IMR-90 (cell line): ENCODE data around the gene TBC1D22A. TPM values are rescaled to one million over a fixed set of nuclear protein-coding genes. Genes with fewer than 3 reads are reported as not detected.

Experiments used
- ATAC-seq: fragments of 200-7000 bp; cut with Tn5 transposase; 2 replicates; pipeline ENCODE4 v1.9.1; 2020; ENCODE audit warnings: low read depth, mild to moderate bottlenecking, moderate library complexity
- BruUV-seq: library from RNA; stranded (reverse); fragments of 400-500 nt; replicated peaks from 2 replicates; lab custom pipeline; 2021; lab: Mats Ljungman, UMichigan
- CTCF ChIA-PET: fragments of 300-600 bp; formaldehyde crosslinking; extraction: SDS; loops from one replicate; lab custom pipeline; 2021; ENCODE audit warnings: antibody characterized with exemption; lab: Yijun Ruan, JAX
- POLR2A ChIA-PET: fragments of 300-600 bp; sonication (Branson Sonifier 250); formaldehyde crosslinking; loops from one replicate; lab custom pipeline; 2022; ENCODE audit warnings: antibody characterized with exemption; ENCODE audit not compliant: unreplicated experiment; lab: Charles Lee
- DNase-seq: peaks from one replicate; pipeline ENCODE4 v3.0.0; 2013
- H2AFZ ChIP-seq: replicated peaks from 2 replicates; pipeline ENCODE3; 2013; ENCODE audit warnings: low read length, mild to moderate bottlenecking; ENCODE audit not compliant: poor library complexity
- H2AK5ac ChIP-seq: 2 replicates; pipeline ENCODE4 v1.6.1; 2013; ENCODE audit warnings: low read depth, low read length, inconsistent platforms
- H2AK9ac ChIP-seq: replicated peaks from 2 replicates; pipeline ENCODE3; 2013; ENCODE audit warnings: mild to moderate bottlenecking, low read depth, low read length, moderate library complexity; ENCODE audit not compliant: poor library complexity
- H2BK120ac ChIP-seq: 2 replicates; pipeline ENCODE4 v1.6.1; 2013; ENCODE audit warnings: low read depth, low read length, inconsistent platforms
- H2BK15ac ChIP-seq: 3 replicates; pipeline ENCODE4 v1.6.1; 2013; ENCODE audit warnings: low read depth, low read length, inconsistent platforms
- H2BK20ac ChIP-seq: 2 replicates; pipeline ENCODE4 v1.6.1; 2013; ENCODE audit warnings: low read depth, mild to moderate bottlenecking, inconsistent platforms, low read length, moderate library complexity
- H2BK5ac ChIP-seq: 2 replicates; pipeline ENCODE4 v1.6.1; 2013; ENCODE audit warnings: mild to moderate bottlenecking, low read depth, low read length, inconsistent platforms; ENCODE audit not compliant: poor library complexity, severe bottlenecking
- H3K14ac ChIP-seq: replicated peaks from 2 replicates; pipeline ENCODE4 v1.6.1; 2013; ENCODE audit warnings: low read depth, low read length, inconsistent platforms
- H3K18ac ChIP-seq: 2 replicates; pipeline ENCODE4 v1.6.1; 2013; ENCODE audit warnings: low read depth, low read length, control low read depth
- H3K23ac ChIP-seq: 2 replicates; pipeline ENCODE4 v1.6.1; 2013; ENCODE audit warnings: low read depth, low read length, inconsistent platforms
- H3K27ac ChIP-seq: 2 replicates; pipeline ENCODE4 v1.5.1; 2013; ENCODE audit warnings: mild to moderate bottlenecking, control low read depth, low read length; ENCODE audit not compliant: insufficient read depth
- H3K27me3 ChIP-seq: 2 replicates; pipeline ENCODE4 v1.6.1; 2013; ENCODE audit warnings: low read length; ENCODE audit not compliant: control insufficient read depth, insufficient read depth
- H3K36me3 ChIP-seq: 2 replicates; pipeline ENCODE4 v1.6.1; 2013; ENCODE audit warnings: low read length, mixed read lengths; ENCODE audit not compliant: control insufficient read depth, insufficient read depth
- H3K4ac ChIP-seq: 2 replicates; pipeline ENCODE4 v1.6.1; 2013; ENCODE audit warnings: low read depth, low read length, inconsistent platforms
- H3K4me1 ChIP-seq: 2 replicates; pipeline ENCODE4 v1.6.1; 2013; ENCODE audit warnings: low read length, mixed read lengths; ENCODE audit not compliant: control insufficient read depth, insufficient read depth
- H3K4me2 ChIP-seq: 2 replicates; pipeline ENCODE4 v1.6.1; 2013; ENCODE audit warnings: low read depth, mild to moderate bottlenecking, control low read depth, low read length, moderate library complexity
- H3K4me3 ChIP-seq: 2 replicates; pipeline ENCODE4 v1.5.1; 2013; ENCODE audit warnings: low read depth, mild to moderate bottlenecking, control low read depth, low read length, moderate library complexity; ENCODE audit not compliant: insufficient read depth
- H3K56ac ChIP-seq: 2 replicates; pipeline ENCODE4 v1.6.1; 2013; ENCODE audit warnings: low read length, inconsistent platforms; ENCODE audit not compliant: insufficient read depth; ENCODE audit errors: extremely low read depth
- H3K79me1 ChIP-seq, 2 experiments: 2 replicates each; pipeline ENCODE4 v1.6.1; 2013; ENCODE audit warnings: low read length in 2 of 2, inconsistent platforms in 1 of 2, low read depth in 1 of 2
- H3K9ac ChIP-seq: 2 replicates; pipeline ENCODE4 v1.6.1; 2013; ENCODE audit warnings: low read depth, low read length, control low read depth
- H3K9me1 ChIP-seq: 2 replicates; pipeline ENCODE4 v1.6.1; 2013; ENCODE audit warnings: low read length, inconsistent platforms; ENCODE audit not compliant: insufficient read depth
- H3K9me3 ChIP-seq: 2 replicates; pipeline ENCODE4 v1.6.1; 2013; ENCODE audit warnings: low read length; ENCODE audit not compliant: control insufficient read depth, insufficient read depth
- H4K20me1 ChIP-seq: 2 replicates; pipeline ENCODE4 v1.6.1; 2013; ENCODE audit warnings: low read length, inconsistent platforms; ENCODE audit not compliant: insufficient read depth
- H4K5ac ChIP-seq: 2 replicates; pipeline ENCODE4 v1.6.1; 2013; ENCODE audit warnings: mild to moderate bottlenecking, low read depth, low read length, control low read depth
- H4K8ac ChIP-seq, 2 experiments: 2 replicates each; pipeline ENCODE4 v1.6.1; 2013; ENCODE audit warnings: low read depth in 2 of 2, low read length in 2 of 2, control low read depth in 1 of 2, inconsistent platforms in 1 of 2
- H4K91ac ChIP-seq: 2 replicates; pipeline ENCODE4 v1.6.1; 2013; ENCODE audit warnings: low read depth, low read length, inconsistent platforms; ENCODE audit not compliant: insufficient read depth
- BHLHE40 ChIP-seq: fragments of 150-350 bp; IDR thresholded peaks from 2 replicates; pipeline ENCODE4 v1.6.1; 2016; ENCODE audit warnings: mild to moderate bottlenecking, low read depth, low read length
- CEBPB ChIP-seq: IDR thresholded peaks from 2 replicates; pipeline ENCODE4 v1.6.1; 2012; ENCODE audit warnings: low read depth, low read length, improper control_type of control experiment
- CHD1 ChIP-seq: IDR thresholded peaks from 2 replicates; pipeline ENCODE4 v1.6.1; 2012; ENCODE audit warnings: low read depth, low read length, improper control_type of control experiment
- CTCF ChIP-seq: conservative IDR thresholded peaks from 2 replicates; pipeline ENCODE4 v1.5.1; 2012; ENCODE audit warnings: mild to moderate bottlenecking, low read depth, low read length, improper control_type of control experiment
- FOS ChIP-seq: fragments of 150-350 bp; IDR thresholded peaks from 2 replicates; pipeline ENCODE4 v1.6.1; 2016; ENCODE audit warnings: low read depth, low read length
- MAFK ChIP-seq: IDR thresholded peaks from 2 replicates; pipeline ENCODE4 v1.6.1; 2012; ENCODE audit warnings: low read depth, low read length, improper control_type of control experiment
- MAZ ChIP-seq: IDR thresholded peaks from 2 replicates; pipeline ENCODE4 v1.6.1; 2012; ENCODE audit warnings: low read depth, mild to moderate bottlenecking, low read length, improper control_type of control experiment, moderate library complexity, borderline replicate concordance
- MXI1 ChIP-seq: IDR thresholded peaks from 2 replicates; pipeline ENCODE4 v1.6.1; 2012; ENCODE audit warnings: low read depth, mild to moderate bottlenecking, low read length, moderate library complexity, borderline replicate concordance
- NFE2L2 ChIP-seq: fragments of 150-350 bp; IDR thresholded peaks from 2 replicates; pipeline ENCODE4 v1.6.1; 2016; ENCODE audit warnings: low read depth, mild to moderate bottlenecking, low read length
- POLR2A ChIP-seq: IDR thresholded peaks from 2 replicates; pipeline ENCODE4 v1.6.1; 2012; ENCODE audit warnings: mild to moderate bottlenecking, low read depth, low read length
- RAD21 ChIP-seq: IDR thresholded peaks from 2 replicates; pipeline ENCODE4 v1.6.1; 2012; ENCODE audit warnings: low read length, improper control_type of control experiment
- RCOR1 ChIP-seq: IDR thresholded peaks from 2 replicates; pipeline ENCODE4 v1.6.1; 2012; ENCODE audit warnings: mild to moderate bottlenecking, low read length, improper control_type of control experiment; ENCODE audit not compliant: insufficient replicate concordance
- RFX5 ChIP-seq: IDR thresholded peaks from 2 replicates; pipeline ENCODE4 v1.8.0; 2012; ENCODE audit warnings: low read depth, mild to moderate bottlenecking, low read length, moderate library complexity
- SMC3 ChIP-seq: fragments of 150-350 bp; IDR thresholded peaks from 2 replicates; pipeline ENCODE4 v1.6.1; 2016; ENCODE audit warnings: low read depth, mild to moderate bottlenecking, antibody characterized with exemption, low read length, moderate library complexity
- WGBS, 2 experiments: methylation state at CpG; one replicate each; pipeline versions ENCODE4 v1.1.5 to v1.1.7; 2013; ENCODE audit warnings: missing lambda C conversion rate in 2 of 2; ENCODE audit not compliant: insufficient read length in 1 of 2; ENCODE audit errors: extremely low coverage in 2 of 2; 5-methylcytosine and 5-hydroxymethylcytosine counted together
- dilution Hi-C: fragments of 300-500 bp; cut with HindIII; formaldehyde crosslinking; loops from one replicate; pipeline ENCODE4 v1.14.3; 2018; ENCODE audit warnings: low sequenced_read_pairs; ENCODE audit not compliant: unreplicated experiment
- in situ Hi-C: fragments of 300-500 bp; cut with MboI; formaldehyde crosslinking; loops from 3 replicates; pipeline ENCODE4 v1.14.3; 2019; ENCODE audit warnings: low sequenced_read_pairs, inconsistent platforms, mixed read lengths
- intact Hi-C: fragments of 100-400 bp; cut with micrococcal nuclease; formaldehyde crosslinking; loops from 2 replicates; pipeline ENCODE4 v1.10.0; 2022
- polyA plus RNA-seq, 3 experiments: library from polyadenylated mRNA; depleted of rRNA; stranded (reverse); fragments of >200 nt; gene quantifications; 2 replicates each; pipeline ENCODE4 v1.2.3, GENCODE V29; 2012; ENCODE audit warnings: low replicate concordance in 1 of 3
- total RNA-seq: library from RNA; depleted of rRNA; stranded (reverse); fragments of >200 nt; gene quantifications from 2 replicates; pipeline ENCODE4 v1.2.3, GENCODE V29; 2012
- TF ChIP-seq, protein P1 (sequence below): fragments of 150-350 bp; IDR thresholded peaks from 2 replicates; pipeline ENCODE4 v1.6.1; 2017; ENCODE audit warnings: mild to moderate bottlenecking, antibody characterized with exemption, low read length, low read depth
- TF ChIP-seq, protein P2 (sequence below): fragments of 150-350 bp; IDR thresholded peaks from 2 replicates; pipeline ENCODE4 v1.6.1; 2016; ENCODE audit warnings: low read depth, mild to moderate bottlenecking, low read length, moderate library complexity, borderline replicate concordance

Gene TBC1D22A
- total and polyA plus RNA-seq, 2 of the 4 experiments (the other 2 are of a cell fraction): 9.0 to 16.7 TPM

DNA sequence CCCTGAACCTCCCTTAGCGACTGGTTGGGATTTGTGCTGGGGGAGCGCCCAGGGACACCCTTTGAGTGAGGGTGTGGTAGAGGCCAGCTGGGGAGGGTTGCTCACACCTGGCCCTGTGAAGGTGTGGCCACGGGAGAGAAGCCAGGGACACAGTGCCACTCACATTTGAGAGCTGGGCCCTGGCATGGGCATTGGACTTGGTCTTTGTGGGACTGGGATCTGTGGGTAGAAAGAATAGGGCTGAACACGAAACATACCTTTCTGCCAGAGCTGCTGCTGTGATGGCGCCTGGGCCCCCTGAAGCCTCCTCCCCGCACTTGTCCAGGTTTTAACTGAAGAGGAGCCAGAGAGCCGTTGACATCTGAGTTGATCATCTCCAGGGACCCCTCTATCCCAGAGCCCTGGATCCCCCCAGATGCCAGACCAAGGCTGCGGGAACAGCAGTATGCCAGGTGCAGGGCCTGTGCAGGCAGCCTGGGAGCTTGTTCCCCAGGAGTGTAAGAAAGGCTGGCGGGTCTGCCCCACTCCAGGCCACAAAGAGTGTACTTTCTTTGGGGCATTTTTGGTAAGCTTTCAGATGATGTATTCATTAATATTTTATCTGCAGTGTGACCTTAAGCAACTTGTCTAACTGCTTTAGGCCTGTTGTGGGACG lies 284.1 kb downstream of the TBC1D22A start:
- TF ChIP-seq RCOR1 (no peak), BHLHE40 (no peak), FOS (no peak), CHD1 (no peak), CTCF (no peak), RFX5 (no peak), MAFK (no peak), MAZ (no peak), MXI1 (no peak), NFE2L2 (no peak), RAD21 (no peak), SMC3 (no peak), CEBPB (no peak), POLR2A (no peak)
- TF ChIP-seq, protein P1, sequence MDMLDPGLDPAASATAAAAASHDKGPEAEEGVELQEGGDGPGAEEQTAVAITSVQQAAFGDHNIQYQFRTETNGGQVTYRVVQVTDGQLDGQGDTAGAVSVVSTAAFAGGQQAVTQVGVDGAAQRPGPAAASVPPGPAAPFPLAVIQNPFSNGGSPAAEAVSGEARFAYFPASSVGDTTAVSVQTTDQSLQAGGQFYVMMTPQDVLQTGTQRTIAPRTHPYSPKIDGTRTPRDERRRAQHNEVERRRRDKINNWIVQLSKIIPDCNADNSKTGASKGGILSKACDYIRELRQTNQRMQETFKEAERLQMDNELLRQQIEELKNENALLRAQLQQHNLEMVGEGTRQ: no peak
- TF ChIP-seq, protein P2, sequence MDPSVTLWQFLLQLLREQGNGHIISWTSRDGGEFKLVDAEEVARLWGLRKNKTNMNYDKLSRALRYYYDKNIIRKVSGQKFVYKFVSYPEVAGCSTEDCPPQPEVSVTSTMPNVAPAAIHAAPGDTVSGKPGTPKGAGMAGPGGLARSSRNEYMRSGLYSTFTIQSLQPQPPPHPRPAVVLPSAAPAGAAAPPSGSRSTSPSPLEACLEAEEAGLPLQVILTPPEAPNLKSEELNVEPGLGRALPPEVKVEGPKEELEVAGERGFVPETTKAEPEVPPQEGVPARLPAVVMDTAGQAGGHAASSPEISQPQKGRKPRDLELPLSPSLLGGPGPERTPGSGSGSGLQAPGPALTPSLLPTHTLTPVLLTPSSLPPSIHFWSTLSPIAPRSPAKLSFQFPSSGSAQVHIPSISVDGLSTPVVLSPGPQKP: no peak
- POLR2A ChIA-PET: no interaction called here
- no peak for DNase-seq
- Histone ChIP-seq H3K9me3 (no peaks in the 10 kb centered on the region), H3K4me3 (no peak overlapping the region), H3K36me3 (no peaks in the 10 kb centered on the region), H3K23ac (no peak overlapping the region), H4K8ac (no peak overlapping the region), H4K91ac (no peak overlapping the region), H2BK120ac (no peak overlapping the region), H3K56ac (no peak overlapping the region), H3K9me1 (0 out of 2 replicates have a peak, but pooled peaks cover 5% of the 10 kb centered on the region), H3K9ac (no peak overlapping the region), H3K14ac (no peak overlapping the region), H3K79me1 (no peaks in the 10 kb centered on the region; a peak in 2 of 4 replicates), H3K4me1 (peaks cover 7% of the 10 kb centered on the region), H2AK5ac (no peak overlapping the region), H2BK5ac (no peak overlapping the region), H2BK15ac (no peak overlapping the region), H4K5ac (no peak overlapping the region), H3K4ac (no peak overlapping the region), H2BK20ac (no peak overlapping the region), H2AFZ (no peak overlapping the region), H3K4me2 (no peak overlapping the region), H3K27me3 (no peaks in the 10 kb centered on the region), H2AK9ac (no peak overlapping the region), H3K18ac (no peak overlapping the region), H4K20me1 (peaks cover 6% of the 10 kb centered on the region; the same call in 1 of the 2 replicates), H3K27ac (no peak overlapping the region)
- no peak for ATAC-seq
- no TSS peak for BruUV-seq
- WGBS, 2 experiments: 84% methylated on average over 2 of the region's 10 CpGs; no CpG with 5 or more reads in 1 of the 2 experiments
- dilution Hi-C loops (no loop called here), intact Hi-C loops (no loop called here), in situ Hi-C loops (no loop called here)
- CTCF ChIA-PET: no interaction called here
